GM23248 (cell line): ENCODE results near the gene PAIP2B. TPM values are rescaled to one million over a fixed set of nuclear protein-coding genes. Genes with fewer than 3 reads are reported as not detected.

Source experiments
- DNase-seq: peaks from one replicate; pipeline ENCODE4 v3.0.0-alpha.2; 2015
- H2AFZ ChIP-seq: fragments of 200-600 bp; sonication (generic); 2 replicates; pipeline ENCODE4 v1.6.1; 2016; ENCODE audit warnings: antibody characterized with exemption
- H3F3A ChIP-seq: fragments of 200-600 bp; sonication (generic); 2 replicates; pipeline ENCODE4 v1.6.1; 2016; ENCODE audit warnings: mild to moderate bottlenecking, antibody characterized with exemption, mixed run types; ENCODE audit not compliant: insufficient read depth
- H3K27ac ChIP-seq: fragments of 200-600 bp; sonication (generic); 2 replicates; pipeline ENCODE4 v1.5.1; 2016; ENCODE audit warnings: mild to moderate bottlenecking
- H3K27me3 ChIP-seq: fragments of 200-600 bp; sonication (generic); replicated peaks from 2 replicates; pipeline ENCODE4 v1.6.1; 2016; ENCODE audit warnings: mild to moderate bottlenecking; ENCODE audit not compliant: insufficient read depth
- H3K36me3 ChIP-seq: fragments of 200-600 bp; sonication (generic); 2 replicates; pipeline ENCODE4 v1.6.1; 2016; ENCODE audit warnings: low read depth, mild to moderate bottlenecking
- H3K4me1 ChIP-seq: fragments of 200-600 bp; sonication (generic); 2 replicates; pipeline ENCODE4 v1.6.1; 2016; ENCODE audit warnings: mild to moderate bottlenecking; ENCODE audit not compliant: insufficient read depth
- H3K4me2 ChIP-seq: fragments of 200-600 bp; sonication (generic); one replicate; pipeline ENCODE4 v1.6.1; 2016; ENCODE audit warnings: mild to moderate bottlenecking; ENCODE audit not compliant: unreplicated experiment
- H3K4me3 ChIP-seq: fragments of 200-600 bp; sonication (generic); 2 replicates; pipeline ENCODE4 v1.5.1; 2016; ENCODE audit warnings: mild to moderate bottlenecking
- H3K79me2 ChIP-seq: fragments of 200-600 bp; sonication (generic); 2 replicates; pipeline ENCODE4 v1.6.1; 2016; ENCODE audit warnings: mild to moderate bottlenecking; ENCODE audit not compliant: insufficient read depth
- H3K9ac ChIP-seq: fragments of 200-600 bp; sonication (generic); 2 replicates; pipeline ENCODE4 v1.6.1; 2016; ENCODE audit warnings: mild to moderate bottlenecking
- H3K9me2 ChIP-seq: fragments of 200-600 bp; sonication (generic); 2 replicates; pipeline ENCODE4 v1.6.1; 2016; ENCODE audit warnings: mixed run types, mild to moderate bottlenecking, moderate library complexity; ENCODE audit not compliant: insufficient read depth
- H3K9me3 ChIP-seq: fragments of 200-600 bp; sonication (generic); one replicate; pipeline ENCODE4 v1.6.1; 2017; ENCODE audit warnings: low read depth
- H4K20me1 ChIP-seq: fragments of 200-600 bp; sonication (generic); 2 replicates; pipeline ENCODE4 v1.6.0; 2016; ENCODE audit not compliant: insufficient read depth
- EZH2 ChIP-seq: fragments of 200-600 bp; sonication (generic); IDR thresholded peaks from 2 replicates; pipeline ENCODE4 v1.6.1; 2018; ENCODE audit warnings: antibody characterized with exemption, mild to moderate bottlenecking; ENCODE audit not compliant: insufficient read depth, poor library complexity, severe bottlenecking
- EZH2phosphoT487 ChIP-seq: fragments of 200-600 bp; sonication (generic); IDR thresholded peaks from 2 replicates; pipeline ENCODE4 v1.6.1; 2018; ENCODE audit warnings: antibody characterized with exemption, moderate library complexity, mild to moderate bottlenecking, low read depth; ENCODE audit not compliant: insufficient read depth
- WGBS, 2 experiments: methylation state at CpG; one replicate each; pipeline ENCODE4 v1.1.6; 2015 to 2017; ENCODE audit warnings: low lambda C conversion rate in 2 of 2, low coverage in 1 of 2; ENCODE audit errors: missing lambda C conversion rate in 2 of 2; 5-methylcytosine and 5-hydroxymethylcytosine counted together
- in situ Hi-C: fragments of 300-500 bp; cut with MboI; formaldehyde crosslinking; loops from 2 replicates; pipeline ENCODE4 v1.15.0; 2020
- polyA plus RNA-seq: library from polyadenylated mRNA; unstranded; fragments of >200 nt; fragmentation: Nextera tagmentation; extraction: Ambion mirVana; gene quantifications from 2 replicates; pipeline ENCODE4 v1.2.1, GENCODE V29; 2016
- total RNA-seq: library from RNA; depleted of rRNA; stranded (reverse); fragments of >200 nt; shearing (Covaris generic); gene quantifications from 2 replicates; pipeline ENCODE4 v1.2.3, GENCODE V29; 2014; rRNA removed

PAIP2B gene, protein sequence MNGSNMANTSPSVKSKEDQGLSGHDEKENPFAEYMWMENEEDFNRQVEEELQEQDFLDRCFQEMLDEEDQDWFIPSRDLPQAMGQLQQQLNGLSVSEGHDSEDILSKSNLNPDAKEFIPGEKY
- under 0.01 TPM in 2 replicates for total RNA-seq
- 0.10 and 0.11 TPM in 2 replicates for polyA plus RNA-seq

DNA sequence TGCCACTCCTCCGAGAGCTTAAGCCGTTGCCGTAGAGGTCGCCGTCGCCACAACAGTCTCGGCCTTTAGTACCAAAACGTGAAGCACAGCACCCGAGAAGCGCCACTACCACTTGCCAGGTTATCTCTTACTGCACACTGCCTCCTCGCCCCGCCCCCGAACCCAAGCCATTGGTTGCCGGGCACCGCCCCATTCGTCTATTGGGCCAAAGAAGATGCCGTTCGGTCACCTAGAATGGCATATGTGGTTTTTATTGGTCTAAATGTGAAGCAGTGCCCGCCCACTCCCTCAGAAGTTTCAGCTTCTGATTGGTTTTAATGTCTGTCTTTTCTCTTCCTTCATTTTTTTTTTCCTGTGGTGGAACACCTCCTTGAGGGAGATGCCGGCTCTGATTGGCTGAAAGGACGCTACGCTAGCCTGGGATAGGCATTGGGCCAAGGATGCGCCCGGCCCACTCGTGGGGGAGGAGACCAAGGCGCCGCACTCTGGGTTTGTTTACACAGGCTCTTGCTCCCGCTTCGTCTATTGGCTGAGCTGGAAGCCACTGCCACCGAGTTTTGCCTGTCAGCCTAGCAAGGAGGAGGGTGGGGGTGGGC lies at the start of gene PAIP2B:
PAIP2B (minus strand) TSS at position 139 of the 596 bp plus-strand sequence. CDS start 24,514 bp downstream, outside the sequence.
- no peaks in the 10 kb centered on the region for H3K79me2 ChIP-seq
- no peaks in the 10 kb centered on the region for H3K36me3 ChIP-seq
- WGBS, 2 experiments: 1% methylated on average over 28 to 30 of the region's 30 CpGs
- peak; percentile 99 for DNase-seq
- H3F3A ChIP-seq: no peaks in the 10 kb centered on the region
- in situ Hi-C loops: no loop called here
- peaks cover 13% of the 10 kb centered on the region; the same call in 1 of the 2 replicates for H3K27me3 ChIP-seq
- H3K4me3 ChIP-seq: peak within 1 kb of the TSS; percentile 71
- H3K4me2 ChIP-seq: peak within 1 kb of the TSS; percentile 86
- peak within 1 kb of the TSS; percentile 20; the same call in 1 of the 2 replicates for H3K9ac ChIP-seq
- no peaks in the 10 kb centered on the region for H4K20me1 ChIP-seq
- H2AFZ ChIP-seq: peak within 1 kb of the TSS; percentile 88
- TF ChIP-seq EZH2phosphoT487: no peak
- TF ChIP-seq EZH2: no peak
- no peaks in the 10 kb centered on the region for H3K9me3 ChIP-seq
- H3K27ac ChIP-seq: no peak within 1 kb of the TSS
- no peaks in the 10 kb centered on the region for H3K9me2 ChIP-seq
- H3K4me1 ChIP-seq: no peaks in the 10 kb centered on the region

DNA sequence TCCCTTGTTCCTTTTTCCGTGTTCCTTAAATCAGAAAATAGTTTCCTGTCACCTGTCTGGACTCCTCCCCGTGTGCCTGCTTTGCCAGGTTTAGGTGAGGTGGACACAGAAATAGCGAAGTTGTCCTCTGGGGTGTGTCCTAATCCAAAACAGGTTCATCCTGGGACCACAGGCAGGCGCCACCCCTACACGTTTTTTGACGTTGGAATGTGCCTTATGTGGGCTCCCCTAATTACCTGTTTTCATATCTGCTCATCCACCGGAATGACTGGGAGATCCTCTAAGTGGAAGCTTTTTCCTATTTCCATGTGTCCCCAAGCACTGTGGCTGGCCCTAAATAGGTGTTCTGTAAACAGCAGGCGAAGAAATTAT lies 49.0 kb upstream of the PAIP2B start:
- Histone ChIP-seq H3K4me2 (peak overlapping the region; percentile 66), H3F3A (no peaks in the 10 kb centered on the region)
- in situ Hi-C loops: no loop called here

DNA sequence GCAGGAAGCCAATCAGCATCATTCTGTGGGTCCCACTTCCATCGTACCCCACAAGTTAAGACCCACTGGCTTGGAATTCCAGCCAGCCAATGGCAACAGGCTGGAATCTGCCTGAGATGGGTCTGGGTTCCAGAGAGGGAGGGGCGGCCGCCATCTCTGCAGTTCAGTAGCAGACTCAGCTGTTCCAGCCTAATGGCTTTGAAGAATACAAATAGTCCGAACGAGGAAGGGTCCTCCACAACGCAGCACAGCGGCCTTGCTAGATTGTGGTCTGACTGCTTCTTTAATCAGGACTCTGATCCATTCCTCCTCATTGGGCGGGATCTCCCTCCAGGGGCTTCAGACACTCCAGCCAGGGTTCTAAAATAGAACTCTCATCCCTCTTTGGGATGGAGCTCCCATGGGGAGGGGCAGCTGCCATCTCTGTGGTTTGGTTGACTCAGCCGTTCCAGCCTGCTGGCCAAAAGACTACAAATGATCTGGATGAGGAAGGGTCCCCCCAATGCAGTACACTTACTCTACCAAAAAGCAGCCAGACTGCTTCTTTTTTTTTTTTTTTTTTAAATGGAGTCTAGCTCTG lies 42.7 kb upstream of the PAIP2B start:
- H3K9ac ChIP-seq: no peak overlapping the region
- WGBS, 2 experiments: 55 to 79% methylated on average over 8 to 9 of the region's 9 CpGs
- DNase-seq: no peak
- H3K27me3 ChIP-seq: peaks cover 8% of the 10 kb centered on the region
- H3K27ac ChIP-seq: no peak overlapping the region
- H3K9me3 ChIP-seq: no peaks in the 10 kb centered on the region
- TF ChIP-seq EZH2phosphoT487: no peak
- TF ChIP-seq EZH2: no peak
- H3K9me2 ChIP-seq: no peaks in the 10 kb centered on the region
- in situ Hi-C loops: no loop called here
- no peak overlapping the region for H3K4me2 ChIP-seq
- no peaks in the 10 kb centered on the region for H3K36me3 ChIP-seq
- H4K20me1 ChIP-seq: no peaks in the 10 kb centered on the region
- H2AFZ ChIP-seq: no peak overlapping the region
- H3K4me3 ChIP-seq: no peak overlapping the region
- H3K79me2 ChIP-seq: no peaks in the 10 kb centered on the region
- no peaks in the 10 kb centered on the region for H3K4me1 ChIP-seq
- no peaks in the 10 kb centered on the region for H3F3A ChIP-seq

More for the DNA sequence above, 49.0 kb upstream of the PAIP2B start:
- Histone ChIP-seq H3K27me3 (peaks cover 41% of the 10 kb centered on the region), H3K27ac (no peak overlapping the region), H3K79me2 (no peaks in the 10 kb centered on the region), H3K36me3 (no peaks in the 10 kb centered on the region), H3K9me3 (no peaks in the 10 kb centered on the region), H2AFZ (peak overlapping the region; percentile 73), H3K4me1 (no peaks in the 10 kb centered on the region), H3K4me3 (peak overlapping the region; percentile 66), H4K20me1 (no peaks in the 10 kb centered on the region), H3K9ac (no peak overlapping the region), H3K9me2 (no peaks in the 10 kb centered on the region)
- 38 to 40% methylated on average over 8 of the region's 8 CpGs for WGBS, 2 experiments
- DNase-seq: no peak
- TF ChIP-seq EZH2: no peak
- no peak for TF ChIP-seq EZH2phosphoT487

DNA sequence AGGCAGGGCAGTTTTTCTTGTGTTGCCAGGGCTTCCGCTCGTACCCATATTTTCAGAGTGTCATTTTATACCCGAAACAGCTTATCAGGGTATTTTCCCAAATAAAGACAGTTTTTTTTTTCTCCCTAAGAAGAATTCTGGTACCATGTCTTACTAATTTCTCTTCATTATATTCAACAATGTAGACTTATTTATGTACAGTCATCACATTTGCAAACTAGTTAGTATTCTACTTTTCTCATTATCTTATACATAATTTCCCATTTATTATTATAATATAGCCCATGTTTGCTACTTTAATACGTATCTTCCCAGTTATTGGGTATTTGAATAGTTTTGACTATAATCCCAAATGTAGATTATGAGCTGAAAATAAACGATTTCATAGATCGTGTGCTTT lies 36.5 kb upstream of the PAIP2B start:
- Histone ChIP-seq H3K9me3 (no peaks in the 10 kb centered on the region), H3K27ac (no peak overlapping the region), H3F3A (no peaks in the 10 kb centered on the region), H3K9me2 (no peaks in the 10 kb centered on the region), H3K4me3 (no peak overlapping the region), H2AFZ (no peak overlapping the region), H3K79me2 (no peaks in the 10 kb centered on the region), H3K36me3 (no peaks in the 10 kb centered on the region), H3K9ac (no peak overlapping the region), H3K4me1 (no peaks in the 10 kb centered on the region), H3K27me3 (peaks cover 26% of the 10 kb centered on the region), H3K4me2 (no peak overlapping the region), H4K20me1 (no peaks in the 10 kb centered on the region)
- in situ Hi-C loops: no loop called here
- WGBS, 2 experiments: 45 to 49% methylated on average over 6 of the region's 6 CpGs
- no peak for DNase-seq
- TF ChIP-seq EZH2phosphoT487 (no peak), EZH2 (no peak)
